Trophoblast cell (in vitro differentiated cells and primary cell): ENCODE data around the gene S100A16.

Experiments
- DNase-seq, 2 donors: peaks; one replicate each; pipeline ENCODE4 v3.0.0-alpha.2; 2016
- H2AFZ ChIP-seq: 2 replicates; pipeline ENCODE4 v1.6.1; 2013; ENCODE audit warnings: low read length, moderate library complexity, mild to moderate bottlenecking; ENCODE audit not compliant: insufficient read depth, poor library complexity
- H2AK5ac ChIP-seq: 2 replicates; pipeline ENCODE4 v1.6.1; 2013; ENCODE audit warnings: mild to moderate bottlenecking, low read length
- H2BK120ac ChIP-seq: 2 replicates; pipeline ENCODE4 v1.6.1; 2013; ENCODE audit warnings: low read length, mild to moderate bottlenecking, moderate library complexity; ENCODE audit not compliant: insufficient read depth, poor library complexity
- H2BK12ac ChIP-seq: 2 replicates; pipeline ENCODE4 v1.6.1; 2013; ENCODE audit warnings: mild to moderate bottlenecking, low read length, moderate library complexity
- H2BK5ac ChIP-seq: 2 replicates; pipeline ENCODE4 v1.6.1; 2013; ENCODE audit warnings: low read length, low read depth, moderate library complexity, mild to moderate bottlenecking; ENCODE audit not compliant: poor library complexity
- H3K14ac ChIP-seq: 2 replicates; pipeline ENCODE4 v1.6.1; 2013; ENCODE audit warnings: mild to moderate bottlenecking, low read length
- H3K18ac ChIP-seq: 2 replicates; pipeline ENCODE4 v1.6.1; 2013; ENCODE audit warnings: mild to moderate bottlenecking, low read length
- H3K23ac ChIP-seq: 2 replicates; pipeline ENCODE4 v1.6.1; 2013; ENCODE audit warnings: low read length
- H3K27ac ChIP-seq: 2 replicates; pipeline ENCODE4 v1.5.1; 2013; ENCODE audit warnings: low read depth, mild to moderate bottlenecking, inconsistent platforms, low read length, moderate library complexity
- H3K27me3 ChIP-seq: 2 replicates; pipeline ENCODE4 v1.6.1; 2013; ENCODE audit warnings: inconsistent platforms, mild to moderate bottlenecking, low read length, moderate library complexity; ENCODE audit not compliant: insufficient read depth
- H3K36me3 ChIP-seq, 2 experiments: 1 replicate in 1 of 2; 2 replicates in 1 of 2; pipeline ENCODE4 v1.6.1; 2013; ENCODE audit warnings: low read length in 2 of 2, mild to moderate bottlenecking in 2 of 2, moderate library complexity in 1 of 2; ENCODE audit not compliant: insufficient read depth in 2 of 2, control insufficient read depth in 1 of 2
- H3K4ac ChIP-seq: 2 replicates; pipeline ENCODE4 v1.6.1; 2013; ENCODE audit warnings: low read depth, mild to moderate bottlenecking, low read length, moderate library complexity
- H3K4me1 ChIP-seq, 2 experiments: 1 replicate in 1 of 2; 2 replicates in 1 of 2; pipeline ENCODE4 v1.6.1; 2013; ENCODE audit warnings: low read length in 2 of 2, mild to moderate bottlenecking in 2 of 2, moderate library complexity in 1 of 2; ENCODE audit not compliant: insufficient read depth in 2 of 2, control insufficient read depth in 1 of 2
- H3K4me2 ChIP-seq: 2 replicates; pipeline ENCODE4 v1.6.1; 2013; ENCODE audit warnings: inconsistent platforms, mild to moderate bottlenecking, low read length, moderate library complexity
- H3K4me3 ChIP-seq: 2 replicates; pipeline ENCODE4 v1.5.1; 2013; ENCODE audit warnings: mild to moderate bottlenecking, low read depth, low read length, inconsistent platforms
- H3K79me1 ChIP-seq: one replicate; pipeline ENCODE4 v1.6.1; 2013; ENCODE audit warnings: low read length
- H3K79me2 ChIP-seq: 2 replicates; pipeline ENCODE4 v1.6.1; 2013; ENCODE audit warnings: low read length, mild to moderate bottlenecking; ENCODE audit not compliant: control insufficient read depth, insufficient read depth, poor library complexity
- H3K9ac ChIP-seq: 2 replicates; pipeline ENCODE4 v1.6.1; 2013; ENCODE audit warnings: mild to moderate bottlenecking, low read length
- H3K9me3 ChIP-seq: 2 replicates; pipeline ENCODE4 v1.6.1; 2013; ENCODE audit warnings: low read depth, mild to moderate bottlenecking, control low read depth, inconsistent platforms, low read length; ENCODE audit not compliant: insufficient read depth
- H4K12ac ChIP-seq: 2 replicates; pipeline ENCODE4 v1.6.1; 2013; ENCODE audit warnings: low read depth, mild to moderate bottlenecking, low read length, moderate library complexity
- H4K8ac ChIP-seq: 2 replicates; pipeline ENCODE4 v1.6.1; 2013; ENCODE audit warnings: low read depth, mild to moderate bottlenecking, low read length, moderate library complexity
- H4K91ac ChIP-seq: one replicate; pipeline ENCODE4 v1.6.1; 2013; ENCODE audit warnings: low read depth, mild to moderate bottlenecking, low read length, moderate library complexity
- WGBS: extraction: QIAGEN DNeasy Blood & Tissue Kit; methylation state at CpG from one replicate; pipeline ENCODE4 v1.1.7; 2013; ENCODE audit warnings: missing lambda C conversion rate; ENCODE audit not compliant: insufficient read length, insufficient coverage; ENCODE audit errors: extremely low coverage; 5-methylcytosine and 5-hydroxymethylcytosine counted together

S100A16 gene

DNA sequence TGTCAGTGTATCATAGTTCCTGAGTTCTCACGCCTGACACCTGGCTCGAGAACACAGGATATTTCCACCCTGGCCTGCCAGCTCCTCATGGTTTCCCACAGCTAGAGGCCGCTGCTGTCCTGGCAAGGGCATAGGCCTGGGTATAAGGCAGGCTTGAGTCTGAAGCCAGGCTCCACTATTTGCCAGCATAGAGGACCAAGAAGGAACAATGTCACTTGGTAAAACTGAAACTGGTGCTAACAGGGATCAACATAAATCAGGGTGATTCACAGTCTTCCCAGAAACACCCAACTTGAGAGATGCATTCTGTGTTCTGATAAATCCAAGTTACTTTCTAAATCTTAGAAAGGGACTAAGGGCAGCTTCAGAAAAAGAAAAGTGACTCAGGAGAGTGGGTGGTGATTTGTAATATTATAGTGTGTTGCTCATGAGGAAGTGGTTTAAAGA is 40.3 kb downstream of the S100A16 start:
- H4K12ac ChIP-seq: no peak overlapping the region
- H2AFZ ChIP-seq: no peak overlapping the region
- H3K14ac ChIP-seq: no peak overlapping the region
- no peak overlapping the region for H2AK5ac ChIP-seq
- no CpG with 5 or more reads among the region's 3 CpGs for WGBS
- no peaks in the 10 kb centered on the region for H3K36me3 ChIP-seq
- peaks cover 7 to 14% of the 10 kb centered on the region in 2 experiments for H3K4me1 ChIP-seq
- H2BK120ac ChIP-seq: no peak overlapping the region
- no peak overlapping the region for H4K8ac ChIP-seq
- H4K91ac ChIP-seq: no peak overlapping the region
- DNase-seq: peak; percentile 69 to 79
- no peak overlapping the region for H3K4me3 ChIP-seq
- no peak overlapping the region for H3K4ac ChIP-seq
- no peak overlapping the region for H3K18ac ChIP-seq
- no peak overlapping the region for H3K9ac ChIP-seq
- no peak overlapping the region for H3K27ac ChIP-seq
- no peaks in the 10 kb centered on the region for H3K27me3 ChIP-seq
- no peak overlapping the region for H2BK5ac ChIP-seq
- H3K9me3 ChIP-seq: peaks cover 2% of the 10 kb centered on the region
- H3K79me1 ChIP-seq: peaks cover 21% of the 10 kb centered on the region
- peaks cover 3% of the 10 kb centered on the region for H3K79me2 ChIP-seq
- no peak overlapping the region for H3K4me2 ChIP-seq
- no peak overlapping the region for H2BK12ac ChIP-seq
- no peak overlapping the region for H3K23ac ChIP-seq

DNA sequence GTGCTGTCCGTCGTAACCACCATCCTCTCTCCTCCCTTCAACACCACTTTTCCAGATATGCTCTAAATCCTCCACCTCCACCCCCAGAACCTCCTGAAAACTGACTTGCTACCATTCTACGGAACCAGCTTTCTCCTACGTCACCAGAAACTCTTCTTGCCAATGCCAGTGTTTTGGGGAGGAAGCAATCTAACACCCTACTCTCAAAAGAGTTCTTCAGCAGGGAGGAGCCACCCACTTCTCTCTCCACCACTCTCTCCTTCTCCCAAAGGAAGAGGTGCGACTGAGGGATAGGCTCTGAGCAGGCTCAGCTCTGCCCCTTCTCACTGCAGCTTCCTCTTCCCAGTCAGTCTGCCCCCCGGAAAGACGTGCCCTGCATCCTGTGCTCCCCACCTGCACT is 41.2 kb downstream of the S100A16 start:
- Histone ChIP-seq H2BK120ac (no peak overlapping the region), H3K9ac (no peak overlapping the region), H2AFZ (no peak overlapping the region), H3K14ac (no peak overlapping the region), H3K4ac (no peak overlapping the region), H3K18ac (no peak overlapping the region), H3K9me3 (no peaks in the 10 kb centered on the region), H3K4me3 (no peak overlapping the region), H4K12ac (no peak overlapping the region), H3K36me3 (no peaks in the 10 kb centered on the region), H3K79me2 (peaks cover 9% of the 10 kb centered on the region), H2BK12ac (peak overlapping the region; percentile 76), H2BK5ac (no peak overlapping the region), H4K8ac (no peak overlapping the region), H3K79me1 (peaks cover 29% of the 10 kb centered on the region), H3K4me1 (peaks cover 14 to 21% of the 10 kb centered on the region in 2 experiments), H4K91ac (peak overlapping the region; percentile 21), H3K27me3 (no peaks in the 10 kb centered on the region), H3K27ac (no peak overlapping the region), H3K23ac (no peak overlapping the region), H3K4me2 (no peak overlapping the region), H2AK5ac (peak overlapping the region; percentile 13)
- WGBS: no CpG with 5 or more reads among the region's 7 CpGs
- no peak for DNase-seq

DNA sequence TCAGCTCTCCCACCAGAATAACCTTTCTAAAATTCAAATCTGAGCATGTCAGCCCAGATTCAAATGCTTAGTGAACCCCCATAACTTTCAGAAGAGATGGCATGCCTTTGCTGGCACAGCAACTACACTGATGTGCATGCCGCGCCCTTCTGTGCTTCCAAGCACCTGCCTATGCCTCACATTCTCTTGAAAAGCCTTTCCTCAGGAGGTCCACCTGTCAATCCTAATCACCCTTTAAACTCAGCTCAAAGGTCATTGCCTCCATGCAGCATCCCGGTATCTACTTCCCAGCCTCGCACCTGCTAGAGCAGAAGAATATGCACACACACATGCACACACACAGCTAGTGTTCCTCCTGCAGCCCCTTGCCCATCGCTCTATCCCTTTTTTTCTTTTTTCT is 42.1 kb downstream of the S100A16 start:
- Histone ChIP-seq H2BK12ac (no peak overlapping the region), H3K4me2 (no peak overlapping the region), H2AK5ac (no peak overlapping the region), H3K18ac (no peak overlapping the region), H3K27ac (no peak overlapping the region), H3K9me3 (no peaks in the 10 kb centered on the region), H3K4me3 (no peak overlapping the region), H2BK5ac (no peak overlapping the region), H3K79me1 (peaks cover 36% of the 10 kb centered on the region), H4K8ac (no peak overlapping the region), H3K9ac (no peak overlapping the region), H3K4me1 (peaks cover 21 to 28% of the 10 kb centered on the region in 2 experiments), H4K91ac (peak overlapping the region; percentile 53), H3K4ac (no peak overlapping the region), H3K79me2 (peaks cover 10% of the 10 kb centered on the region), H2AFZ (no peak overlapping the region), H4K12ac (no peak overlapping the region), H3K27me3 (no peaks in the 10 kb centered on the region), H2BK120ac (no peak overlapping the region), H3K23ac (no peak overlapping the region), H3K14ac (no peak overlapping the region), H3K36me3 (no peaks in the 10 kb centered on the region)
- no peak for DNase-seq
- WGBS: no CpG with 5 or more reads among the region's 5 CpGs

DNA sequence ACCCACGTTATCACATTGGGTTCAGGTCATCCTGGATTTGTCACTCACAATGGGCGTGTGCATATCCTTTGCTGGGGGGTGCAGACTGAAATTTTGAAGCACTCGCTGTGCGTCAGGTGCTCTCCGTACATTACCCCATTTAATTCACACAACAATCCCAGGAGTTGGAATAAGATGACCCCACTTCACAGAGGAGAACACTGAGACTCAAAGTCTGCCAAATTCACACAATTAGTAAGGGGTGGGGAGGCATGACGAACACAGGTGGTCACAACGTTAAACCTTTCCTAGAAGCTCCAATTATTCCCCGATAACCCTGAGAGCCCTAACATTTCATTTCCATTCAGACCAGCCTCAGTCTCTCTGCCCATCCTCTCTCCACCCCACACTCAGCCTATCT is 43.5 kb downstream of the S100A16 start:
- Histone ChIP-seq H3K4ac (peak overlapping the region; percentile 26), H4K12ac (no peak overlapping the region), H3K23ac (no peak overlapping the region), H3K9me3 (no peaks in the 10 kb centered on the region), H2BK5ac (peak overlapping the region; percentile 4), H3K27ac (peak overlapping the region; percentile 100), H3K36me3 (no peaks in the 10 kb centered on the region), H3K27me3 (no peaks in the 10 kb centered on the region), H2BK120ac (peak overlapping the region; percentile 93), H3K4me1 (peaks cover 28 to 39% of the 10 kb centered on the region in 2 experiments), H3K4me3 (no peak overlapping the region), H3K14ac (peak overlapping the region; percentile 66), H2AFZ (no peak overlapping the region), H3K4me2 (no peak overlapping the region), H3K9ac (no peak overlapping the region), H3K18ac (no peak overlapping the region), H3K79me1 (peaks cover 47% of the 10 kb centered on the region), H4K91ac (peak overlapping the region; percentile 96), H3K79me2 (peaks cover 16% of the 10 kb centered on the region), H4K8ac (peak overlapping the region; percentile 0), H2AK5ac (peak overlapping the region; percentile 73), H2BK12ac (peak overlapping the region; percentile 85)
- DNase-seq: no peak
- WGBS: no CpG with 5 or more reads among the region's 8 CpGs
